ENCODE data around the gene MXD3. TPM values are rescaled to one million over a fixed set of nuclear protein-coding genes. Genes with fewer than 3 reads are reported as not detected.

MXD3 gene
- total and polyA plus RNA-seq, 2 donors (not counting 3 experiments of a cell fraction or from before 2014, with no cell fraction given), result 38.4 to 44.2 TPM

Other genes starting within 250 kb of the MXD3 start
- 2.9 and 3.8 TPM in 2 replicates for gene FGFR4, start 225.0 kb downstream of the MXD3 start, total RNA-seq
- gene FGFR4, start 225.0 kb downstream of the MXD3 start, polyA plus RNA-seq, result 1.9 and 2.3 TPM in 2 replicates
- gene NSD1, start 178.1 kb downstream of the MXD3 start, total RNA-seq, result 76.1 and 90.4 TPM in 2 replicates
- 12.4 and 14.4 TPM in 2 replicates for gene NSD1, start 178.1 kb downstream of the MXD3 start, polyA plus RNA-seq
- 20.6 and 20.7 TPM in 2 replicates for gene RAB24, start 8.2 kb downstream of the MXD3 start, total RNA-seq
- gene RAB24, start 8.2 kb downstream of the MXD3 start, polyA plus RNA-seq, result 43.6 and 44.0 TPM in 2 replicates
- gene PRELID1, start 8.1 kb downstream of the MXD3 start, total RNA-seq, result 201 and 203 TPM in 2 replicates
- 293 and 356 TPM in 2 replicates for gene PRELID1, start 8.1 kb downstream of the MXD3 start, polyA plus RNA-seq
- gene LMAN2, start 39.8 kb upstream of the MXD3 start, total RNA-seq, result 151 and 160 TPM in 2 replicates
- gene LMAN2, start 39.8 kb upstream of the MXD3 start, polyA plus RNA-seq, result 370 and 475 TPM in 2 replicates
- gene RGS14, start 46.0 kb upstream of the MXD3 start, total RNA-seq, result 4.3 and 4.8 TPM in 2 replicates
- 7.3 and 9.9 TPM in 2 replicates for gene RGS14, start 46.0 kb upstream of the MXD3 start, polyA plus RNA-seq
- not detected in 2 replicates for gene SLC34A1, start 72.5 kb upstream of the MXD3 start, total RNA-seq
- gene SLC34A1, start 72.5 kb upstream of the MXD3 start, polyA plus RNA-seq, result not detected in 2 replicates
- gene PFN3, start 88.8 kb upstream of the MXD3 start, total RNA-seq, result not detected in 2 replicates
- not detected in 2 replicates for gene PFN3, start 88.8 kb upstream of the MXD3 start, polyA plus RNA-seq
- gene F12, start 97.7 kb upstream of the MXD3 start, total RNA-seq, result 1.00 and 1.4 TPM in 2 replicates
- gene F12, start 97.7 kb upstream of the MXD3 start, polyA plus RNA-seq, result 1.4 and 2.7 TPM in 2 replicates
- gene GRK6, start 114.8 kb upstream of the MXD3 start, total RNA-seq, result 36.4 and 37.0 TPM in 2 replicates
- gene GRK6, start 114.8 kb upstream of the MXD3 start, polyA plus RNA-seq, result 22.9 and 28.9 TPM in 2 replicates
- 5.7 and 6.5 TPM in 2 replicates for gene PRR7, start 134.9 kb upstream of the MXD3 start, total RNA-seq
- gene PRR7, start 134.9 kb upstream of the MXD3 start, polyA plus RNA-seq, result 6.6 and 10.5 TPM in 2 replicates
- 310 and 336 TPM in 2 replicates for gene DBN1, start 161.7 kb upstream of the MXD3 start, total RNA-seq
- 198 and 267 TPM in 2 replicates for gene DBN1, start 161.7 kb upstream of the MXD3 start, polyA plus RNA-seq
- gene PDLIM7, start 185.7 kb upstream of the MXD3 start, total RNA-seq, result 318 and 371 TPM in 2 replicates
- 314 and 418 TPM in 2 replicates for gene PDLIM7, start 185.7 kb upstream of the MXD3 start, polyA plus RNA-seq
- 5.3 and 8.1 TPM in 2 replicates for gene DOK3, start 197.9 kb upstream of the MXD3 start, total RNA-seq
- 4.8 and 5.1 TPM in 2 replicates for gene DOK3, start 197.9 kb upstream of the MXD3 start, polyA plus RNA-seq
- gene DDX41, start 205.1 kb upstream of the MXD3 start, total RNA-seq, result 86.4 and 103 TPM in 2 replicates
- gene DDX41, start 205.1 kb upstream of the MXD3 start, polyA plus RNA-seq, result 118 and 127 TPM in 2 replicates
- gene FAM193B, start 242.7 kb upstream of the MXD3 start, total RNA-seq, result 73.6 and 75.7 TPM in 2 replicates
- 57.9 and 60.8 TPM in 2 replicates for gene FAM193B, start 242.7 kb upstream of the MXD3 start, polyA plus RNA-seq

Data from endothelial cell of umbilical vein (primary cell).